ENCODE results near the gene CHN2.
"Not testable (repeated sequence)": the region's sequence is repeated elsewhere in the genome, so short reads cannot be mapped to it uniquely, and the experiment has no call there.

Gene CHN2

GRCh38 chr7:29190349-29191045 lies 4.1 kb upstream of the CHN2 start:
- DNase-seq = no peak

DNA sequence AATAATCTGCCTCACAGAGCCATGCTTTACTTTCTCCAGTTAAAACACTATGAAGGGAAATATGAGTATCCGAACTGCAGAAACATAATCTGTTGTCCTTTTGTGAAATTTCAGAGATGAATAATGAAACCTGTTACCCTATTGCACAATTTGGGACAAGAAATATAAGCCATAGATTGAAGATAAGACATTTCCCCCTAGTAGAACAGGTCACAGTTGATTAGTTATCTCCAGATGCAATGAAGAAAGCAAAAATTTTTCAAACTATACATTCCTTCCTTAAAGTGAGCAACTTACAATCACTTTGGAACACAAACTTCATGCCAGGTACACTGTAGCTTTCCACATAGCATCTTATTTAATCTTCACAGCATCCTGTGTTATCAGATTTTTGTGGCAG lies 2.3 kb upstream of the CHN2 start:
- no peak for DNase-seq

DNA sequence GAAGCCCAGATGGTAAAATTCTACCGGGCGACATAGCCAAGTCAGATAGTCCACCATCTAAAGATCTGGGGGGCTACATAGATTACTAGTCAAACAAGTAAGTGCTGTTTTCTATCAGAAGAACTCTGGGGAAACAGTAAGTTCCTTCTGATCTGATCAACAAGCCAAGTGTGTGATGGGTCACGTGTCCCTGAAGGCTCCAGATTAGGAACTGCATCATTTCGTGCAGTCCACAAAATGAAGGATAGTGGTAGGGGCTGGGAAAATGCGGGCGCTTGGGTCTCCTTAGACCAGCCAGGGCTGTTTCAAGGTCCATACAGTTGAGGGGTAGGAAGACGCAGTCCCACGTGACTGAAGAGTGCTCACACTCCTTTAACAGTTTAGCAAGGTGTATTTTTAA lies 1.8 kb upstream of the CHN2 start:
- DNase-seq = no peak

GRCh38 chr7:29193316-29194205 lies 1.0 kb upstream of the CHN2 start:
- no peak for DNase-seq

DNA sequence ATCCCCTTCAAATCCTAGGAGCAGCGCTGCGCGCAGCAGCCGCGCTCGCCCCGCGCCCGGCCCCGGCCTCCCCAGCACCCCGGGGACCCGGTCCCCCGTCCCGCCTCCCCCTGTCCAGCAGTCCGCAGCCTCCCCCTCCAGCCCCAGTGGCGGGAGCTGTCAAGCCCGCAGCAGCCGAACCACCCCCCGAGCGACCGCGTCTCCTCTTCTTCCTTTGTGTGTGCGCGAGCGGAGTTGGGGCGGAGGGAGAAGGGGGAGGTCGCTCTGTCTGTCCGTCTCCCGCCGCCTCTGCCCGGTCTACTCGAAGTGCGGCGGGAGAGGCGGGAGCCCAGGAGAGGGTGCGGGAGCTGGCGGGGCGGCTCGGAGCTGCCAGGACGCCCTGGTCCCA lies 375 bp upstream of the CHN2 start:
- DNase-seq = peak in 1 of 2 donors; percentile 50

DNA sequence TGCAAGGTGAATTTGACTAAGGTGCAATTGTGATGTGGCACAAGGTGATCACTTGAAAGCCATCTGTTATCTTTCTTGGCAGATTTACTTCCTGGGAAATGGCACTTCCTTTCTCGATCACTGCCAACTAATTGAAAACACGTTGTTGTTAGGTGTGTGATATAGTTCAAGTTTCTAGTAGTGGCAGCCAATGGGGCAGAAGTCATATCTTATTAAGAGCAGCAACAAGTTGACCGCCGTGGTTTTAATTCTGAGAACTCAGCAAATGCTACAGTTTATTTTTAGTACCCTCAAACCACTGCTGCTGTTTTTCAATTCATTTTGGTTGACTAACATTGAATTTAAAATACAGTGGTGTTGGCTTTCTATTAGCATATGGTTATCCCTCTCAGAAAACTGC lies 1.6 kb downstream of the CHN2 start:
- DNase-seq = no peak

DNA sequence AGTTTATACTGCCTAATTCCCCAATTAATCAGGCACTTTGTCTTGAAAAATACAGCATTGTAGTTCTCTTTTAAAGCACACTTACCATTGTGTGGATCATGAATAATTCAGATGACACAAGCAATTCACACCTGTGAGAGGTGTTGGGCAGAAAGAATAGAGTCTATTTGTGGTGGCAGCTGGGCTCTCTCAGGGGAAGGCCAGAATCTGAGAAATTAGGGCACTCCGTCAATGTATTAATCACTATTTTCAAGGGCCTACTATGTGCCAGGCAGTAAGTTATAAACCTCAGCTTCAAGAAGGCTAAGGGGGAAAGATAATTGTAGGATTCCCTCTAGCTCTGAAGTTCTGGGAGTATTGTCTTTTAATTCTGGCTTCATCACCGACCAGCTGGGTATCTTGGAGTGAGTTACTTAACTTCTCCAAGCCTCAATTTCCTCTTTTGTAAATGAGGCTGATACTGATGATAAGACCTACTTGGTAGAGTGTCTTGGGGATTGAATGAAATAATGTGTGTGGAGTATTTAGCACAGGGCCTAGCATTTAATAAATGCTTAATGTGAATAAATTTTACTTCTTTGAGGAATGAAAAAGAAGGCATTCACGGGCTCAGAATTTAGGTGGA lies 2.5 kb downstream of the CHN2 start:
- DNase-seq = no peak

DNA sequence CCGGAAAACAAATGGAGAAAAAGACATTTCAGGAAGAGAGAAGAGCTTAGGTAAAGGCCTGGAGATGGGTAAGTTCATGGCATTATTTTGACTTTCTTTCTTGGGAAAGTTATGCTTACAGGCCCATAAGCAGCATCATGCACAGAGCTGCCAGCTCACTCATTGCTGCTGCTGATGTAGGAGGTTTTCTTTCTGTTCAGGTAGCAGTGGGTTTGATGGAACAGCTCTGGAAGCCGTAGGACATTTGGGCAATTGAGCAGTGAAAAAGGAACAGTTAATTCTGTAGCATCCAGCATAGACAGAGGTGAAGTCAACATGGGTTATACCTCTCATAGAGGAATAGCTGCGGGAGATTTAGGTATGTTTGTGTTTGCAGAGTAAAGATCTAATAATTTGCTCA lies 3.3 kb downstream of the CHN2 start:
- DNase-seq = no peak

DNA sequence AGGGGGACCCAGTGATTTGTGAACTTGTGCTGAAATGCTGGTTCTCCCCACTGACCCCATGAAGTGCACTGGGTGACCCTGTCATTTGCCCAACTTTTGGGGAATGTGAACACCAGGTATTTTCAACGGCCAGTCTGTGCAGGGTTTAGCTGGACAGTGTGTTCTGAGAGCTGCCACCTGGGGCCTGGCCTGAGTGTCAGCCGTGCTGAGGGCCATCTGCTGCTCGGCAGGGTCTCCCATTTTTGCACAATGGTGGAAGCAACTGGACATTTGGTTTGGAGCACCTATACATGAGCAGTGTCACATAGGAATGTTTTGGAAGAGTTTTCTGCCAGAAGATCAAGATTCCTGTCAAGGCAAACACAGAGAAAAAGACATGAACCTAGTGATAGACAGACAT lies 5.2 kb downstream of the CHN2 start:
- no peak for DNase-seq

GRCh38 chr7:29202651-29203069 lies 8.1 kb downstream of the CHN2 start:
- DNase-seq = no peak

- DNase-seq = no peak
Observed at GRCh38 chr7:29204491-29205272, 10.1 kb downstream of the CHN2 start.

- no peak for DNase-seq
Observed at GRCh38 chr7:29207162-29207801, 12.7 kb downstream of the CHN2 start.

DNA sequence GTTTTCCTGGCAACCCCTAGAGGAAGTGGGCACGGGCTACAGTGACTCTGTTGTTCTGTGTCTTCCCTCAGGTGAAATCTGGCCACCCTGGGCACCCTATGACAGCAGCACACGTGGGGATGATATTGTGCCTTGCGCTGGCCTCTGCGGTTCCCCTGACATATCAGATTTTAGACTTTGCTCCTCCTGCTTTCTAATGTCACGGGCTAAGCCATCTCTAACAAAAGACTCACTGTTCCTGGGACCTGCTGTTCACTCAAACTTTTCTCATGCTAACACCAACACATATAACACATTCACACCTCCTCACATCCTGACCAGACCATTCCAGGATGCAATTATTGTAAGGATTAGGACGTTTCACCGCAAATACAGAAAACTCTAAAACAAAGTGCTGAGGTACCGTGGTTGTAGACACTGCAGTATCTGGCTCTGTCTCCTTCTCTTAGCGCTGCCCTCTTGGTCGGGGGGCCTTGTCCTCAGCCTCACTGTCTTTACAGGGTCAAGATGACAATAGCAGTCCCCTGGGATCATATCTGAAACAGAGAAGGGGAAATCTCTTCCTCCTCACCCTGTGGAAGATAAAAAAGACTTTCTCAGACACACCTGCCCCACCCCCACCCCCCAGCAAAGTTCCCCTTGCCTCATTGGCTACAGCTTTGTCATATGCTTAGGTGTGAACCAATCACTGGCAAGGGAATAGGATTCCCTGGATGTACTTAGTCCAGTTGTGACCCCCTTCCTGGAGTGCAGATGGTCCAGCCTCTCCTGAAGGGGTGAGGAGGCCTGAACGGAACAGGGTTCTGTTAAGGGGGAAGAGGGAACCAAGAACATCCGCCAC lies 14.1 kb downstream of the CHN2 start:
- no peak for DNase-seq

GRCh38 chr7:29209745-29210144 lies 15.2 kb downstream of the CHN2 start:
- DNase-seq = no peak

DNA sequence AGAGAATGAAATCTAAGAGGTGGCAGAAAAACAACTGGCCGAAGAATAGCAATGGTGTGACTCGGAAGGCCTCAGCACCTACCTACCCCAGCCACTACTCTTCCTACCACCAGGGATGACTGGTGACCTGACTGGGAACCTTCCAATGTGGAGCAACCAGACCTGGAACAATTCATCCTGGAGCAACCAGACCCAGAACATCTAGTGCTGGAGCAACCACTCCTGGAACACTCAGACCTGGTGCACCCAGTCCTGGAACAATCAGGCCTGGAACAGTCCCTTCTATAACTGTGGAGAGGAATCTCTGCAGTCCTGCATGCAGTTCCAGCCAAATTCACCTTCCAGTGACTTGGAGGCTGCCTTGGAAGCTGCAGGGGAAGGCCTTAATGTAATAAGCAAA lies 18.2 kb downstream of the CHN2 start:
- DNase-seq = not testable (repeated sequence)

- DNase-seq = no peak
Observed at GRCh38 chr7:29214056-29214455, 19.5 kb downstream of the CHN2 start.

- DNase-seq = no peak
Observed at GRCh38 chr7:29214816-29215215, 20.2 kb downstream of the CHN2 start.

- no peak for DNase-seq
Observed at GRCh38 chr7:29216128-29216527, 21.6 kb downstream of the CHN2 start.

DNA sequence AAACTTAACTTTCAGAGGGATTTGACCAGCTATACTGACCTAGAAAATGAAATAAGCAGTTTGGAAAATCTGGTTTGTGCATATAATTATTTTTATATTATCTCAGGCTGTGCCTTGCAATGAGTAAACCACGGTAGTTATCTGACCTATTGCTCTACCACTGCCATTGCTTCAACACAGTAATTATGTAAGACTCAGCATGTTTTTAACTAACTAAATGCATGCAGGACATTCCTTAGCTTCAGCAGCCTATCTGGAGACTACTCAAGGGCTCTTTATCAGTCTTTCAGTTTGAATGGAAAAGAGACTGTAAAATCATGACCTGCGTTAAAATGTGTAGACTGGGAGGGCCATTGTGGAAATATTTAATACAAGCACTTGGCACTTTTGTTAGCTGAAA lies 22.5 kb downstream of the CHN2 start:
- no peak for DNase-seq

DNA sequence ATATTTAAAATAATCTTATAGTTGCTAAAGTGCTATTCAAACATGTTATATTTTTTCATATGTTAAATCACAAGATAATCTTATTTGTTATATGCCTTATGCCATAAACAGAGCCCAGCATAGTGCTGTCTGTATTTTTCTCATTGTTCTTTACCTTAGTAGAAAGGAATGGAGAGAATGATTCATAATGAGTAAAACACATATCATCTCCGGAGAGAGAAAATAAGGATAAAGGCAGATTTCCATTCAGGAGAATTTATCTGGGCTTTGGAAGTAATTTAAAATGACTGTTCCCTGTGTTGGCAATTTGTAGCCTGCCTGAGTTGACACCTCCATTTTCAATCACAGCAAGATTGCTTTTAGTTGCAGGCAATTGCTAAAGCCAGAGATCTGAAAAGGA lies 30.2 kb downstream of the CHN2 start:
- no peak for DNase-seq

- no peak for DNase-seq
Observed at GRCh38 chr7:29228289-29229011, 33.9 kb downstream of the CHN2 start.
